Retina (tissue), 1 donor: ENCODE results near the gene HIF1A.
"Not testable (repeated sequence)": the region's sequence is repeated elsewhere in the genome, so short reads cannot be mapped to it uniquely, and the experiment has no call there.

Source experiments
- DNase-seq: peaks from one replicate; pipeline ENCODE4 v3.0.0-alpha.2; 2016

HIF1A gene

GRCh38 chr14:61710853-61711817, 15.8 kb downstream of the HIF1A start:
- DNase-seq, result no peak

GRCh38 chr14:61712137-61712536, 16.8 kb downstream of the HIF1A start:
- DNase-seq, result no peak

GRCh38 chr14:61713724-61714437, 18.6 kb downstream of the HIF1A start:
- no peak for DNase-seq

- no peak for DNase-seq
Observed at GRCh38 chr14:61716956-61717355, 21.6 kb downstream of the HIF1A start.

GRCh38 chr14:61718039-61718438, 22.7 kb downstream of the HIF1A start:
- no peak for DNase-seq

- DNase-seq, result no peak
Observed at GRCh38 chr14:61719344-61720293, 24.3 kb downstream of the HIF1A start.

GRCh38 chr14:61720294-61720661, 25.0 kb downstream of the HIF1A start:
- no peak for DNase-seq

GRCh38 chr14:61720741-61721140, 25.4 kb downstream of the HIF1A start:
- no peak for DNase-seq

- no peak for DNase-seq
Observed at GRCh38 chr14:61724133-61724532, 28.8 kb downstream of the HIF1A start.

GRCh38 chr14:61726778-61727658, 31.7 kb downstream of the HIF1A start:
- no peak for DNase-seq

GRCh38 chr14:61730756-61731373, 35.6 kb downstream of the HIF1A start:
- DNase-seq, result no peak

GRCh38 chr14:61733972-61734371, 38.7 kb downstream of the HIF1A start:
- DNase-seq, result no peak

- no peak for DNase-seq
Observed at GRCh38 chr14:61736751-61737150, 41.4 kb downstream of the HIF1A start.

GRCh38 chr14:61737915-61738314, 42.6 kb downstream of the HIF1A start:
- no peak for DNase-seq

- DNase-seq, result no peak
Observed at GRCh38 chr14:61739133-61739532, 43.8 kb downstream of the HIF1A start.

GRCh38 chr14:61742371-61742770, 47.1 kb downstream of the HIF1A start:
- no peak for DNase-seq

- no peak for DNase-seq
Observed at GRCh38 chr14:61744238-61744637, 48.9 kb downstream of the HIF1A start.

- not testable (repeated sequence) for DNase-seq
Observed at GRCh38 chr14:61746346-61746745, 51.0 kb downstream of the HIF1A start.

- no peak for DNase-seq
Observed at GRCh38 chr14:61746881-61747280, 51.6 kb downstream of the HIF1A start.

GRCh38 chr14:61747342-61747741, 52.0 kb downstream of the HIF1A start:
- no peak for DNase-seq

GRCh38 chr14:61749264-61749663, 54.0 kb downstream of the HIF1A start:
- no peak for DNase-seq
